ENCODE results near the gene SEC61G. TPM values are rescaled to one million over a fixed set of nuclear protein-coding genes. Genes with fewer than 3 reads are reported as not detected.

SEC61G gene
- total RNA-seq, 1 donor from 2014 or later, result 489 TPM

- no peak overlapping the region for H3K4me3 ChIP-seq (ENCODE audit: low read depth, low read length)
- no peaks in the 10 kb centered on the region for H3K27me3 ChIP-seq (ENCODE audit: control insufficient read depth, insufficient read depth, low read length)
- FAIRE-seq (no peak), DNase-seq (ENCODE audit: low read depth) (no peak)
- no peak for TF ChIP-seq CTCF (IDR thresholded peaks at IDR 0.05; ENCODE audit: insufficient read depth, low read length, severe bottlenecking)
- no peaks in the 10 kb centered on the region for H3K36me3 ChIP-seq (ENCODE audit: control insufficient read depth, insufficient read depth, low read length)
Measured at GRCh38 chr7:54796853-54797252, 37.8 kb upstream of the SEC61G start.

GRCh38 chr7:54796150-54796549 is 37.1 kb upstream of the SEC61G start:
- FAIRE-seq, result no peak
- TF ChIP-seq CTCF (IDR thresholded peaks at IDR 0.05; ENCODE audit: insufficient read depth, low read length, severe bottlenecking), result no peak
- Histone ChIP-seq H3K27me3 (ENCODE audit: control insufficient read depth, insufficient read depth, low read length) (no peaks in the 10 kb centered on the region), H3K36me3 (ENCODE audit: control insufficient read depth, insufficient read depth, low read length) (no peaks in the 10 kb centered on the region), H3K4me3 (ENCODE audit: low read depth, low read length) (no peak overlapping the region)
- no peak for DNase-seq (ENCODE audit: low read depth)

- FAIRE-seq (no peak), DNase-seq (ENCODE audit: low read depth) (no peak)
- no peak overlapping the region for H3K4me3 ChIP-seq (ENCODE audit: low read depth, low read length)
- H3K36me3 ChIP-seq (ENCODE audit: control insufficient read depth, insufficient read depth, low read length), result no peaks in the 10 kb centered on the region
- no peaks in the 10 kb centered on the region for H3K27me3 ChIP-seq (ENCODE audit: control insufficient read depth, insufficient read depth, low read length)
- no peak for TF ChIP-seq CTCF (IDR thresholded peaks at IDR 0.05; ENCODE audit: insufficient read depth, low read length, severe bottlenecking)
Measured at GRCh38 chr7:54792383-54792782, 33.4 kb upstream of the SEC61G start.

- FAIRE-seq (peak; percentile 99), DNase-seq (ENCODE audit: low read depth) (peak; percentile 93)
- Histone ChIP-seq H3K4me3 (ENCODE audit: low read depth, low read length) (no peak overlapping the region), H3K36me3 (ENCODE audit: control insufficient read depth, insufficient read depth, low read length) (no peaks in the 10 kb centered on the region), H3K27me3 (ENCODE audit: control insufficient read depth, insufficient read depth, low read length) (no peaks in the 10 kb centered on the region)
- TF ChIP-seq CTCF (IDR thresholded peaks at IDR 0.05; ENCODE audit: insufficient read depth, low read length, severe bottlenecking), result peak; percentile 70
Measured at GRCh38 chr7:54788664-54789063, 29.7 kb upstream of the SEC61G start.

- Histone ChIP-seq H3K36me3 (ENCODE audit: control insufficient read depth, insufficient read depth, low read length) (no peaks in the 10 kb centered on the region), H3K4me3 (ENCODE audit: low read depth, low read length) (no peak overlapping the region), H3K27me3 (ENCODE audit: control insufficient read depth, insufficient read depth, low read length) (no peaks in the 10 kb centered on the region)
- peak; percentile 94 for FAIRE-seq
- TF ChIP-seq CTCF (IDR thresholded peaks at IDR 0.05; ENCODE audit: insufficient read depth, low read length, severe bottlenecking), result peak; percentile 31
- peak; percentile 95 for DNase-seq (ENCODE audit: low read depth)
Measured at GRCh38 chr7:54785261-54785660, 26.2 kb upstream of the SEC61G start.

- FAIRE-seq (no peak), DNase-seq (ENCODE audit: low read depth) (no peak)
- Histone ChIP-seq H3K4me3 (ENCODE audit: low read depth, low read length) (no peak overlapping the region), H3K27me3 (ENCODE audit: control insufficient read depth, insufficient read depth, low read length) (no peaks in the 10 kb centered on the region), H3K36me3 (ENCODE audit: control insufficient read depth, insufficient read depth, low read length) (no peaks in the 10 kb centered on the region)
- no peak for TF ChIP-seq CTCF (IDR thresholded peaks at IDR 0.05; ENCODE audit: insufficient read depth, low read length, severe bottlenecking)
Measured at GRCh38 chr7:54783952-54784351, 24.9 kb upstream of the SEC61G start.
